ENCODE data around the gene ZFP69.

Gene ZFP69

GRCh38 chr1:40535732-40536131 is 58.6 kb downstream of the ZFP69 start:
- no peak overlapping the region for H2AFZ ChIP-seq (ENCODE audit: low read depth, low read length)
- H3K79me2 ChIP-seq (ENCODE audit: low read length) = peaks cover 5% of the 10 kb centered on the region; the same call in 1 of the 2 replicates
- no peak overlapping the region for H3K4me3 ChIP-seq (ENCODE audit: low read length)
- no peak overlapping the region for H3K27ac ChIP-seq (ENCODE audit: low read length)
- peaks cover 16% of the 10 kb centered on the region for H3K4me1 ChIP-seq (ENCODE audit: low read length)
- no peaks in the 10 kb centered on the region for H4K20me1 ChIP-seq (ENCODE audit: insufficient read depth, low read length)
- H3K27me3 ChIP-seq (ENCODE audit: low read depth, low read length) = no peaks in the 10 kb centered on the region
- H3K4me2 ChIP-seq (ENCODE audit: low read length) = no peak overlapping the region
- no peak overlapping the region for H3K9ac ChIP-seq (ENCODE audit: low read length)
- H3K9me3 ChIP-seq (ENCODE audit: insufficient read depth, low read length) = no peaks in the 10 kb centered on the region
- TF ChIP-seq EZH2phosphoT487 (IDR thresholded peaks at IDR 0.05; ENCODE audit: low read depth) (no peak), CTCF (IDR thresholded peaks at IDR 0.05; ENCODE audit: low read depth, low read length) (no peak)
- H3K36me3 ChIP-seq (replicated peaks; ENCODE audit: low read depth, low read length) = peaks cover 8% of the 10 kb centered on the region

DNA sequence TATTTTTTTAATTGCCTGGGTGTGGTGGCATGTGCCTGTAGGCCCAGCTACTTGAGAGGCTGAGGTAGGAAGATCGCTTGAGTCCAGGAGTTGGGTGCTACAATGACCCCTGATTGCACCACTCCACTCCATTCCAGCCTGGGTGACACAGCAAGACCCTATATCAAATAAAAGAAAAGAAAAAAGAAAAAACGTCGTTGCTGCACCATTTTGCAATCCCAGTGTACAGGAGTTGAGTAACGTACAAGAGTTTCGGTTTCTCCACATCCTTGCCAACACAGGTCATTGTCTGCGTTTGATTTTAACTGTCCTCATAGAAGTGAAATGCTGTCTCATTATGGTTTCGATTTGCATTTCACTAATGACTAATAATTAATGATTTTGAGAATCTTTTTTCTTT is 62.2 kb downstream of the ZFP69 start:
- TF ChIP-seq CTCF (IDR thresholded peaks at IDR 0.05; ENCODE audit: low read depth, low read length) (no peak), EZH2phosphoT487 (IDR thresholded peaks at IDR 0.05; ENCODE audit: low read depth) (no peak)
- Histone ChIP-seq H3K9me3 (ENCODE audit: insufficient read depth, low read length) (no peaks in the 10 kb centered on the region), H2AFZ (ENCODE audit: low read depth, low read length) (no peak overlapping the region), H4K20me1 (ENCODE audit: insufficient read depth, low read length) (no peaks in the 10 kb centered on the region), H3K4me1 (ENCODE audit: low read length) (no peaks in the 10 kb centered on the region), H3K79me2 (ENCODE audit: low read length) (no peaks in the 10 kb centered on the region), H3K36me3 (replicated peaks; ENCODE audit: low read depth, low read length) (peaks cover 15% of the 10 kb centered on the region), H3K4me3 (ENCODE audit: low read length) (no peak overlapping the region), H3K27ac (ENCODE audit: low read length) (no peak overlapping the region), H3K4me2 (ENCODE audit: low read length) (no peak overlapping the region), H3K9ac (ENCODE audit: low read length) (no peak overlapping the region), H3K27me3 (ENCODE audit: low read depth, low read length) (no peaks in the 10 kb centered on the region)
